HepG2 (cell line): ENCODE measurements around the gene VPS4A. TPM values are rescaled to one million over a fixed set of nuclear protein-coding genes. Genes with fewer than 3 reads are reported as not detected.

Source experiments
- ATAC-seq: fragments of 200-7000 bp; cut with Tn5 transposase; 3 replicates; pipeline ENCODE4 v1.9.1; 2020; ENCODE audit warnings: mild to moderate bottlenecking, moderate library complexity
- BruUV-seq: library from RNA; stranded (reverse); fragments of 400-500 nt; replicated peaks from 2 replicates; lab custom pipeline; 2021; lab: Mats Ljungman, UMichigan
- CTCF ChIA-PET: fragments of 300-600 bp; formaldehyde crosslinking; extraction: SDS; loops from one replicate; lab custom pipeline; 2021; ENCODE audit warnings: low total read pairs, inconsistent platforms, low intra/inter-chr PET ratio; lab: Yijun Ruan, JAX
- POLR2A ChIA-PET: fragments of 350-600 bp; sonication (Branson Sonifier 250); formaldehyde crosslinking; loops from one replicate; lab custom pipeline; 2020; ENCODE audit warnings: antibody characterized with exemption, inconsistent platforms; lab: Yijun Ruan, JAX
- DNase-seq: peaks from one replicate; pipeline ENCODE4 v3.0.0-alpha.2; 2015; ENCODE audit warnings: low spot score
- FAIRE-seq: peaks from 3 replicates; lab custom pipeline; 2011; peaks lifted over from hg19 to GRCh38; lab: Jason Lieb, UNC
- H2AFZ ChIP-seq: one replicate; pipeline ENCODE4 v1.6.1; 2011; ENCODE audit warnings: low read length, inconsistent platforms
- H3K27ac ChIP-seq: fragments of 300-600 bp; 3 replicates; pipeline ENCODE4 v1.8.0; 2011; ENCODE audit warnings: mixed run types, mild to moderate bottlenecking, mixed read lengths, low read length, inconsistent platforms; ENCODE audit not compliant: insufficient read depth; ENCODE audit errors: extremely low read length
- H3K27me3 ChIP-seq, 2 experiments: fragments of 200-600 bp in 1 of 2; 2 replicates in 1 of 2; 3 replicates in 1 of 2; pipeline versions ENCODE4 v1.6.0 to v1.8.0; 2011; ENCODE audit warnings: low read length in 2 of 2, mild to moderate bottlenecking in 2 of 2, moderate library complexity in 2 of 2, inconsistent platforms in 1 of 2; ENCODE audit not compliant: insufficient read depth in 2 of 2, control insufficient read depth in 1 of 2
- H3K36me3 ChIP-seq, 2 experiments: fragments of 200-600 bp in 1 of 2; replicated peaks in 1 of 2; 2 replicates in 1 of 2; 3 replicates in 1 of 2; pipeline versions ENCODE4 v1.5.1 to v1.8.0; 2011; ENCODE audit warnings: low read length in 2 of 2, inconsistent platforms in 1 of 2; ENCODE audit not compliant: insufficient read depth in 2 of 2, control insufficient read depth in 1 of 2
- H3K4me1 ChIP-seq: 2 replicates; pipeline ENCODE4 v1.5.1; 2012; ENCODE audit warnings: low read length, inconsistent platforms; ENCODE audit not compliant: insufficient read depth
- H3K4me2 ChIP-seq: 2 replicates; pipeline ENCODE4 v1.6.0; 2011; ENCODE audit warnings: low read depth, low read length, inconsistent platforms
- H3K4me3 ChIP-seq, 3 experiments: fragments of 200-600 bp in 1 of 3; sonication (generic), shearing (Covaris generic) in 1 of 3; replicated peaks in 1 of 3; 2 replicates each; pipeline ENCODE4 v1.5.1; 2011 to 2016; ENCODE audit warnings: low read length in 3 of 3, inconsistent platforms in 2 of 3, low read depth in 2 of 3, mild to moderate bottlenecking in 2 of 3, control low read depth in 1 of 3, mixed read lengths in 1 of 3; ENCODE audit not compliant: insufficient read depth in 1 of 3
- H3K79me2 ChIP-seq: one replicate; pipeline ENCODE4 v1.6.1; 2011; ENCODE audit warnings: low read length, inconsistent platforms; ENCODE audit not compliant: insufficient read depth
- H3K9ac ChIP-seq: 2 replicates; pipeline ENCODE4 v1.6.0; 2011; ENCODE audit warnings: mild to moderate bottlenecking, low read depth, low read length, inconsistent platforms; ENCODE audit not compliant: insufficient read depth
- H3K9me3 ChIP-seq: 2 replicates; pipeline ENCODE4 v1.5.1; 2012; ENCODE audit warnings: mild to moderate bottlenecking, low read length
- H4K20me1 ChIP-seq: 2 replicates; pipeline ENCODE4 v1.6.0; 2011; ENCODE audit warnings: inconsistent platforms, mild to moderate bottlenecking, low read length, moderate library complexity; ENCODE audit not compliant: insufficient read depth
- CBX1 ChIP-seq: IDR thresholded peaks from one replicate; pipeline ENCODE4 v1.6.1; 2016; ENCODE audit warnings: antibody characterized with exemption, low read depth
- FOXO1 ChIP-seq: sonication (generic); formaldehyde crosslinking; IDR thresholded peaks from 2 replicates; pipeline ENCODE4 v1.4.0; 2020; ENCODE audit warnings: missing genetic modification reagents
- HNRNPUL1 ChIP-seq: fragments of 200-400 bp; formaldehyde crosslinking; IDR thresholded peaks from 2 replicates; pipeline ENCODE4 v1.6.1; 2017; ENCODE audit warnings: low read depth, mild to moderate bottlenecking, low read length, moderate library complexity
- HOXD1 ChIP-seq: sonication (generic); formaldehyde crosslinking; IDR thresholded peaks from 2 replicates; pipeline ENCODE4 v1.5.0; 2020; ENCODE audit warnings: missing genetic modification reagents
- KLF9 ChIP-seq: IDR thresholded peaks from 2 replicates; pipeline ENCODE4 v1.6.1; 2016; ENCODE audit warnings: low read depth
- SKI ChIP-seq: fragments of 450-650 bp; IDR thresholded peaks from one replicate; pipeline ENCODE4 v1.6.1; 2018; ENCODE audit warnings: mild to moderate bottlenecking; ENCODE audit not compliant: partially characterized antibody
- SUZ12 ChIP-seq: fragments of 150-350 bp; IDR thresholded peaks from 2 replicates; pipeline ENCODE4 v1.6.1; 2014; ENCODE audit warnings: low read depth, low read length
- TAF1 ChIP-seq: sonication (generic); formaldehyde crosslinking; IDR thresholded peaks from 2 replicates; pipeline ENCODE4 v1.4.0; 2020; ENCODE audit warnings: missing genetic modification reagents
- TCF12 ChIP-seq, 2 experiments: fragments of 450-650 bp in 1 of 2; sonication (generic) in 1 of 2; formaldehyde crosslinking in 1 of 2; IDR thresholded peaks; 2 replicates each; pipeline versions ENCODE4 v1.6.1 to v1.8.0; 2017 to 2022; ENCODE audit warnings: antibody characterized with exemption in 1 of 2, mild to moderate bottlenecking in 1 of 2, missing genetic modification reagents in 1 of 2, moderate library complexity in 1 of 2
- YEATS2 ChIP-seq: sonication (generic); formaldehyde crosslinking; IDR thresholded peaks from 2 replicates; pipeline ENCODE4 v1.4.0; 2020; ENCODE audit warnings: missing genetic modification reagents, borderline replicate concordance
- ZFP90 ChIP-seq: sonication (generic); formaldehyde crosslinking; IDR thresholded peaks from 2 replicates; pipeline ENCODE4 v1.8.0; 2022; ENCODE audit warnings: missing genetic modification reagents, mild to moderate bottlenecking, inconsistent platforms, borderline replicate concordance
- ZNF720 ChIP-seq: sonication (generic); formaldehyde crosslinking; IDR thresholded peaks from 2 replicates; pipeline ENCODE4 v1.4.0; 2020; ENCODE audit warnings: missing genetic modification reagents
- ZSCAN25 ChIP-seq: sonication (generic); formaldehyde crosslinking; IDR thresholded peaks from 2 replicates; pipeline ENCODE4 v1.8.0; 2022; ENCODE audit warnings: mild to moderate bottlenecking, missing genetic modification reagents
- WGBS: methylation state at CpG from one replicate; pipeline ENCODE4 v1.1.6; 2017; ENCODE audit warnings: low lambda C conversion rate; 5-methylcytosine and 5-hydroxymethylcytosine counted together
- in situ Hi-C: cut with HindIII; loops from 2 replicates; pipeline ENCODE4 v1.10.0; 2017; ENCODE audit warnings: low pct_unique_long_range_greater_than_20kb; ENCODE audit not compliant: extremely low pct_ligation_motif_present
- intact Hi-C: fragments of 100-400 bp; cut with micrococcal nuclease; formaldehyde crosslinking; loops from one replicate; pipeline ENCODE4 v1.10.0; 2022; ENCODE audit not compliant: unreplicated experiment
- polyA plus RNA-seq, 8 experiments: library from polyadenylated mRNA; depleted of rRNA in 3 of 8; stranded (reverse) in 7 of 8; unstranded in 1 of 8; fragments of >200 nt; fragmentation: Illumina TruSeq in 4 of 8; extraction: Trizol in 4 of 8; gene quantifications; 2 replicates each; pipeline versions ENCODE4 v1.2.1 to v1.2.3, GENCODE V29; 2011 to 2016; ENCODE audit warnings: low read depth in 4 of 8, missing spikeins in 1 of 8, mixed read lengths in 1 of 8; ENCODE audit not compliant: insufficient read depth in 1 of 8
- total RNA-seq, 5 experiments: library from RNA; depleted of rRNA; stranded (reverse); fragments of >200 nt; fragmentation: Illumina TruSeq; extraction: Trizol; gene quantifications; 2 replicates each; pipeline ENCODE4 v1.2.3, GENCODE V29; 2016; ENCODE audit warnings: low read depth in 1 of 5
- TF ChIP-seq, protein P1 (sequence below): sonication (generic); formaldehyde crosslinking; IDR thresholded peaks from 2 replicates; pipeline ENCODE4 v1.4.0; 2020; ENCODE audit warnings: missing genetic modification reagents, borderline replicate concordance
- TF ChIP-seq, protein P2 (sequence below): sonication (generic); formaldehyde crosslinking; IDR thresholded peaks from 2 replicates; pipeline ENCODE4 v1.8.0; 2022; ENCODE audit warnings: mild to moderate bottlenecking, missing genetic modification reagents; ENCODE audit not compliant: insufficient replicate concordance
- TF ChIP-seq, protein P3 (sequence below): sonication (generic); formaldehyde crosslinking; IDR thresholded peaks from 2 replicates; pipeline ENCODE4 v1.4.0; 2020; ENCODE audit warnings: mild to moderate bottlenecking, missing genetic modification reagents
- TF ChIP-seq, protein P4 (sequence below): sonication (generic); formaldehyde crosslinking; IDR thresholded peaks from 2 replicates; pipeline ENCODE4 v1.4.0; 2020; ENCODE audit warnings: missing genetic modification reagents

The VPS4A gene
- total and polyA plus RNA-seq, 2 of the 13 experiments (the other 11 are each of a cell fraction or from before 2014, with no cell fraction given), result 13.2 to 27.9 TPM

- H4K20me1 ChIP-seq, result no peaks in the 10 kb centered on the region
- H3K27me3 ChIP-seq, result no peaks in the 10 kb centered on the region; a peak in 1 of 5 replicates
- in situ Hi-C loops (no loop called here), intact Hi-C loops (loop anchor here (1.0 kb wide), 2 partner anchors 9 to 189 kb away; partner anchors contain the start of gene PDF)
- peak; percentile 88 for FAIRE-seq
- H3K4me3 ChIP-seq, result peak within 1 kb of the TSS; percentile 79 to 94 (median 86)
- ChIA-PET CTCF (interaction anchor here (0.8 to 1.6 kb wide), 4 partner anchors 9 to 28 kb away, joined by 3 to 10 read pairs (median 4); partner anchors contain the start of genes PDF and VPS4A), POLR2A (interaction anchor here (0.6 to 6.0 kb wide), 12 partner anchors 8 to 415 kb away, joined by 3 to 52 read pairs (median 4); partner anchors contain the start of genes NOB1, PDF, TMED6 and VPS4A)
- H2AFZ ChIP-seq, result no peak within 1 kb of the TSS
- peak; percentile 99 for DNase-seq
- peak within 1 kb of the TSS; percentile 98 for H3K4me2 ChIP-seq
- H3K79me2 ChIP-seq, result peaks cover 46% of the 10 kb centered on the region
- under 1% methylated on average over 38 of the region's 77 CpGs for WGBS
- H3K36me3 ChIP-seq, result peaks cover 18 to 45% of the 10 kb centered on the region in 2 experiments
- ATAC-seq, result peak; percentile 98
- peaks cover 39% of the 10 kb centered on the region for H3K4me1 ChIP-seq
- H3K9ac ChIP-seq, result peak within 1 kb of the TSS; percentile 91
- peak within 1 kb of the TSS; percentile 86 for H3K27ac ChIP-seq
- BruUV-seq, result no TSS peak
- H3K9me3 ChIP-seq, result no peaks in the 10 kb centered on the region
- TF ChIP-seq SKI, result peak; percentile 84
- TF ChIP-seq ZNF720 (CRISPR knock-in tag), result no peak
- TF ChIP-seq, protein P1, sequence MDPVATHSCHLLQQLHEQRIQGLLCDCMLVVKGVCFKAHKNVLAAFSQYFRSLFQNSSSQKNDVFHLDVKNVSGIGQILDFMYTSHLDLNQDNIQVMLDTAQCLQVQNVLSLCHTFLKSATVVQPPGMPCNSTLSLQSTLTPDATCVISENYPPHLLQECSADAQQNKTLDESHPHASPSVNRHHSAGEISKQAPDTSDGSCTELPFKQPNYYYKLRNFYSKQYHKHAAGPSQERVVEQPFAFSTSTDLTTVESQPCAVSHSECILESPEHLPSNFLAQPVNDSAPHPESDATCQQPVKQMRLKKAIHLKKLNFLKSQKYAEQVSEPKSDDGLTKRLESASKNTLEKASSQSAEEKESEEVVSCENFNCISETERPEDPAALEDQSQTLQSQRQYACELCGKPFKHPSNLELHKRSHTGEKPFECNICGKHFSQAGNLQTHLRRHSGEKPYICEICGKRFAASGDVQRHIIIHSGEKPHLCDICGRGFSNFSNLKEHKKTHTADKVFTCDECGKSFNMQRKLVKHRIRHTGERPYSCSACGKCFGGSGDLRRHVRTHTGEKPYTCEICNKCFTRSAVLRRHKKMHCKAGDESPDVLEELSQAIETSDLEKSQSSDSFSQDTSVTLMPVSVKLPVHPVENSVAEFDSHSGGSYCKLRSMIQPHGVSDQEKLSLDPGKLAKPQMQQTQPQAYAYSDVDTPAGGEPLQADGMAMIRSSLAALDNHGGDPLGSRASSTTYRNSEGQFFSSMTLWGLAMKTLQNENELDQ (CRISPR knock-in tag), result no peak
- TF ChIP-seq TCF12 (IDR thresholded peaks at IDR 0.05), result no peak
- TF ChIP-seq TCF12 (CRISPR knock-in tag; IDR thresholded peaks at IDR 0.05), result no peak
- peak; percentile 96 for TF ChIP-seq ZFP90
- TF ChIP-seq SUZ12, result no peak
- TF ChIP-seq, protein P2, sequence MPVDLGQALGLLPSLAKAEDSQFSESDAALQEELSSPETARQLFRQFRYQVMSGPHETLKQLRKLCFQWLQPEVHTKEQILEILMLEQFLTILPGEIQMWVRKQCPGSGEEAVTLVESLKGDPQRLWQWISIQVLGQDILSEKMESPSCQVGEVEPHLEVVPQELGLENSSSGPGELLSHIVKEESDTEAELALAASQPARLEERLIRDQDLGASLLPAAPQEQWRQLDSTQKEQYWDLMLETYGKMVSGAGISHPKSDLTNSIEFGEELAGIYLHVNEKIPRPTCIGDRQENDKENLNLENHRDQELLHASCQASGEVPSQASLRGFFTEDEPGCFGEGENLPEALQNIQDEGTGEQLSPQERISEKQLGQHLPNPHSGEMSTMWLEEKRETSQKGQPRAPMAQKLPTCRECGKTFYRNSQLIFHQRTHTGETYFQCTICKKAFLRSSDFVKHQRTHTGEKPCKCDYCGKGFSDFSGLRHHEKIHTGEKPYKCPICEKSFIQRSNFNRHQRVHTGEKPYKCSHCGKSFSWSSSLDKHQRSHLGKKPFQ, result peak; percentile 35
- TF ChIP-seq TAF1, result peak; percentile 99
- TF ChIP-seq ZSCAN25 (CRISPR knock-in tag), result peak; percentile 45
- peak; percentile 50; the same call in 1 of the 2 replicates for TF ChIP-seq KLF9 (CRISPR knock-in tag)
- peak; percentile 49; the same call in 1 of the 2 replicates for TF ChIP-seq FOXO1
- TF ChIP-seq, protein P3, sequence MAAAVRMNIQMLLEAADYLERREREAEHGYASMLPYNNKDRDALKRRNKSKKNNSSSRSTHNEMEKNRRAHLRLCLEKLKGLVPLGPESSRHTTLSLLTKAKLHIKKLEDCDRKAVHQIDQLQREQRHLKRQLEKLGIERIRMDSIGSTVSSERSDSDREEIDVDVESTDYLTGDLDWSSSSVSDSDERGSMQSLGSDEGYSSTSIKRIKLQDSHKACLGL (CRISPR knock-in tag), result peak; percentile 90; the same call in 1 of the 2 replicates
- TF ChIP-seq CBX1, result no peak
- TF ChIP-seq HOXD1 (CRISPR knock-in tag), result peak; percentile 64; the same call in 1 of the 2 replicates
- peak; percentile 98 for TF ChIP-seq YEATS2 (CRISPR knock-in tag)
- TF ChIP-seq, protein P4, sequence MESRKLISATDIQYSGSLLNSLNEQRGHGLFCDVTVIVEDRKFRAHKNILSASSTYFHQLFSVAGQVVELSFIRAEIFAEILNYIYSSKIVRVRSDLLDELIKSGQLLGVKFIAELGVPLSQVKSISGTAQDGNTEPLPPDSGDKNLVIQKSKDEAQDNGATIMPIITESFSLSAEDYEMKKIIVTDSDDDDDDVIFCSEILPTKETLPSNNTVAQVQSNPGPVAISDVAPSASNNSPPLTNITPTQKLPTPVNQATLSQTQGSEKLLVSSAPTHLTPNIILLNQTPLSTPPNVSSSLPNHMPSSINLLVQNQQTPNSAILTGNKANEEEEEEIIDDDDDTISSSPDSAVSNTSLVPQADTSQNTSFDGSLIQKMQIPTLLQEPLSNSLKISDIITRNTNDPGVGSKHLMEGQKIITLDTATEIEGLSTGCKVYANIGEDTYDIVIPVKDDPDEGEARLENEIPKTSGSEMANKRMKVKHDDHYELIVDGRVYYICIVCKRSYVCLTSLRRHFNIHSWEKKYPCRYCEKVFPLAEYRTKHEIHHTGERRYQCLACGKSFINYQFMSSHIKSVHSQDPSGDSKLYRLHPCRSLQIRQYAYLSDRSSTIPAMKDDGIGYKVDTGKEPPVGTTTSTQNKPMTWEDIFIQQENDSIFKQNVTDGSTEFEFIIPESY (CRISPR knock-in tag), result peak; percentile 60
- no peak for TF ChIP-seq HNRNPUL1
Observed at GRCh38 chr16:69339289-69340094, 28.3 kb downstream of the VPS4A start, which contains the start of the genes COG8 and NIP7. COG8 (minus strand) TSS chr16:69339564; CDS start chr16:69339552, 12 bp downstream. NIP7 (plus strand) TSS chr16:69339772; CDS start chr16:69339830, 58 bp downstream.
